HEK293 (cell line): ENCODE data around the gene SWAP70.

Experiments
- ZFP41 ChIP-seq: fragments of 450-650 bp; formaldehyde crosslinking; IDR thresholded peaks from 2 replicates; pipeline ENCODE4 v1.5.1; 2016; ENCODE audit warnings: missing biosample characterization, missing genetic modification characterization, borderline replicate concordance
- ZNF239 ChIP-seq: fragments of 450-650 bp; formaldehyde crosslinking; IDR thresholded peaks from 2 replicates; pipeline ENCODE4 v1.5.1; 2016; ENCODE audit warnings: missing biosample characterization, missing genetic modification characterization
- ZNF274 ChIP-seq, 2 experiments: fragments of 200-500 bp in 1 of 2; fragments of 450-650 bp in 1 of 2; sonication (Bioruptor generic) in 1 of 2; formaldehyde crosslinking in 1 of 2; IDR thresholded peaks; 2 replicates each; pipeline versions ENCODE4 v1.5.1 to v1.6.1; 2014 to 2016; ENCODE audit warnings: borderline replicate concordance in 1 of 2, inconsistent platforms in 1 of 2, low read length in 1 of 2, missing biosample characterization in 1 of 2, missing genetic modification characterization in 1 of 2
- ZNF707 ChIP-seq: fragments of 450-650 bp; formaldehyde crosslinking; IDR thresholded peaks from 2 replicates; pipeline ENCODE4 v1.5.1; 2016; ENCODE audit warnings: missing biosample characterization, missing genetic modification characterization
- TF ChIP-seq, protein P1 (sequence below): fragments of 450-650 bp; formaldehyde crosslinking; IDR thresholded peaks from 2 replicates; pipeline ENCODE4 v1.5.1; 2016; ENCODE audit warnings: missing biosample characterization, missing genetic modification characterization

DNA sequence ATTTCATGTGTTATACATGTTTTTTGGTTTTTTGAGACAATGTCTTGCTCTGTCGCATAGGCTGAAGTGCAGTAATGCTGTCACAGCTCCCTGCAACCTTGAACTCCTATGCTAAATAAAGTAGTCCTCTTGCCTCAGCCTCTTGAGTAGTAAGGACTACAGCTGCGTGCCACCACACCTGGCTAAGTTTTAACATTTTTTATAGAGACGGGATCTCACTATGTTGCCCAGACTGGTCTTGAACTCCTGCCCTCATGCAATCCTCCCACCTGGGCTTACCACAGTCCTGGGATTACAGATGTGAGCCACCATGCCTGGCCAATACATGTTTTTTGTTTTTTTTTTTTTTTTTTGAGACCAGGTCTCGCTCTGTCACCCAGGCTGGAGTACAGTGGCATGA lies 33.9 kb downstream of the SWAP70 start:
- TF ChIP-seq, protein P1, sequence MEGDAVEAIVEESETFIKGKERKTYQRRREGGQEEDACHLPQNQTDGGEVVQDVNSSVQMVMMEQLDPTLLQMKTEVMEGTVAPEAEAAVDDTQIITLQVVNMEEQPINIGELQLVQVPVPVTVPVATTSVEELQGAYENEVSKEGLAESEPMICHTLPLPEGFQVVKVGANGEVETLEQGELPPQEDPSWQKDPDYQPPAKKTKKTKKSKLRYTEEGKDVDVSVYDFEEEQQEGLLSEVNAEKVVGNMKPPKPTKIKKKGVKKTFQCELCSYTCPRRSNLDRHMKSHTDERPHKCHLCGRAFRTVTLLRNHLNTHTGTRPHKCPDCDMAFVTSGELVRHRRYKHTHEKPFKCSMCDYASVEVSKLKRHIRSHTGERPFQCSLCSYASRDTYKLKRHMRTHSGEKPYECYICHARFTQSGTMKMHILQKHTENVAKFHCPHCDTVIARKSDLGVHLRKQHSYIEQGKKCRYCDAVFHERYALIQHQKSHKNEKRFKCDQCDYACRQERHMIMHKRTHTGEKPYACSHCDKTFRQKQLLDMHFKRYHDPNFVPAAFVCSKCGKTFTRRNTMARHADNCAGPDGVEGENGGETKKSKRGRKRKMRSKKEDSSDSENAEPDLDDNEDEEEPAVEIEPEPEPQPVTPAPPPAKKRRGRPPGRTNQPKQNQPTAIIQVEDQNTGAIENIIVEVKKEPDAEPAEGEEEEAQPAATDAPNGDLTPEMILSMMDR (tag by site-specific recombination), result no peak
- no peak for TF ChIP-seq ZNF274 (IDR thresholded peaks at IDR 0.05; ENCODE audit: low read length)
- no peak for TF ChIP-seq ZNF274 (tag by site-specific recombination; IDR thresholded peaks at IDR 0.05; ENCODE audit: borderline replicate concordance)
- no peak for TF ChIP-seq ZNF707 (tag by site-specific recombination)
- no peak for TF ChIP-seq ZFP41 (tag by site-specific recombination)
- TF ChIP-seq ZNF239 (tag by site-specific recombination), result no peak
